Muscle of leg (tissue), 11 donors: ENCODE data around the gene PPIL6. TPM values are rescaled to one million over a fixed set of nuclear protein-coding genes. Genes with fewer than 3 reads are reported as not detected.

Experiments used
- DNase-seq: peaks from one replicate; pipeline ENCODE4 v3.0.0; 2013
- H3K27ac ChIP-seq: one replicate; pipeline ENCODE4 v1.5.1; 2013; ENCODE audit warnings: mild to moderate bottlenecking, low read length, control low read depth
- H3K27me3 ChIP-seq: one replicate; pipeline ENCODE4 v1.6.1; 2013; ENCODE audit warnings: low read length; ENCODE audit not compliant: control insufficient read depth, insufficient read depth
- H3K36me3 ChIP-seq: one replicate; pipeline ENCODE4 v1.6.1; 2013; ENCODE audit warnings: low read length; ENCODE audit not compliant: control insufficient read depth, insufficient read depth
- H3K4me1 ChIP-seq: one replicate; pipeline ENCODE4 v1.6.1; 2013; ENCODE audit warnings: low read length; ENCODE audit not compliant: control insufficient read depth, insufficient read depth
- H3K4me3 ChIP-seq: one replicate; pipeline ENCODE4 v1.5.1; 2013; ENCODE audit warnings: low read length, control low read depth
- H3K9me3 ChIP-seq: replicated peaks from 2 replicates; pipeline ENCODE4 v1.6.1; 2013; ENCODE audit warnings: low read depth, low read length; ENCODE audit not compliant: control insufficient read depth
- WGBS: methylation state at CpG from one replicate; pipeline ENCODE4 v1.1.5; 2013; ENCODE audit warnings: missing lambda C conversion rate; ENCODE audit not compliant: insufficient coverage; 5-methylcytosine and 5-hydroxymethylcytosine counted together
- polyA plus RNA-seq, 8 donors: library from polyadenylated mRNA; unstranded; fragments of 120-200 nt; gene quantifications; one replicate each; pipeline versions ENCODE4 v1.2.1 to v1.2.3, GENCODE V29; 2013; ENCODE audit warnings: inconsistent platforms in 1 of 8, low replicate concordance in 1 of 8; ENCODE audit not compliant: insufficient read length in 8 of 8, insufficient read depth in 1 of 8
- total RNA-seq: library from RNA; stranded (reverse); fragments of 120-200 nt; gene quantifications from one replicate; pipeline ENCODE4 v1.2.4, GENCODE V29; 2013

PPIL6 gene
- total and polyA plus RNA-seq, 9 donors = 4.9 to 7.4 (median 6.7) TPM

- Histone ChIP-seq H3K27me3 (no peaks in the 10 kb centered on the region), H3K36me3 (peaks cover 58% of the 10 kb centered on the region), H3K9me3 (no peaks in the 10 kb centered on the region), H3K27ac (no peak overlapping the region), H3K4me3 (no peak overlapping the region), H3K4me1 (peaks cover 29% of the 10 kb centered on the region)
- WGBS = 88% methylated on average over 16 of the region's 16 CpGs
- DNase-seq = no peak
These were observed 9.6 kb upstream of the PPIL6 start for GRCh38 chr6:109449795-109450673.

- Histone ChIP-seq H3K27me3 (no peaks in the 10 kb centered on the region), H3K27ac (no peak overlapping the region), H3K4me1 (peaks cover 21% of the 10 kb centered on the region), H3K36me3 (peaks cover 66% of the 10 kb centered on the region), H3K9me3 (no peaks in the 10 kb centered on the region), H3K4me3 (no peak overlapping the region)
- 77% methylated on average over 16 of the region's 19 CpGs for WGBS
- no peak for DNase-seq
These were observed 8.8 kb upstream of the PPIL6 start for GRCh38 chr6:109449064-109449794.

- Histone ChIP-seq H3K4me1 (peaks cover 15% of the 10 kb centered on the region), H3K9me3 (no peaks in the 10 kb centered on the region), H3K36me3 (peaks cover 73% of the 10 kb centered on the region), H3K27ac (no peak overlapping the region), H3K4me3 (no peak overlapping the region), H3K27me3 (no peaks in the 10 kb centered on the region)
- WGBS = 57% methylated on average over 4 of the region's 7 CpGs
- DNase-seq = no peak
These were observed 8.2 kb upstream of the PPIL6 start for GRCh38 chr6:109448615-109449014.

GRCh38 chr6:109447878-109448555 is 7.6 kb upstream of the PPIL6 start:
- 76% methylated on average over 3 of the region's 8 CpGs for WGBS
- H3K4me3 ChIP-seq = no peak overlapping the region
- no peak for DNase-seq
- no peak overlapping the region for H3K27ac ChIP-seq
- peaks cover 9% of the 10 kb centered on the region for H3K4me1 ChIP-seq
- no peaks in the 10 kb centered on the region for H3K27me3 ChIP-seq
- no peaks in the 10 kb centered on the region for H3K9me3 ChIP-seq
- peaks cover 74% of the 10 kb centered on the region for H3K36me3 ChIP-seq

GRCh38 chr6:109447087-109447486 is 6.7 kb upstream of the PPIL6 start:
- 82% methylated on average over 8 of the region's 10 CpGs for WGBS
- DNase-seq = no peak
- H3K36me3 ChIP-seq = peaks cover 77% of the 10 kb centered on the region
- H3K27ac ChIP-seq = no peak overlapping the region
- H3K4me3 ChIP-seq = no peak overlapping the region
- peaks cover 7% of the 10 kb centered on the region for H3K4me1 ChIP-seq
- H3K9me3 ChIP-seq = no peaks in the 10 kb centered on the region
- H3K27me3 ChIP-seq = no peaks in the 10 kb centered on the region

GRCh38 chr6:109446541-109446940 is 6.1 kb upstream of the PPIL6 start:
- peaks cover 13% of the 10 kb centered on the region for H3K4me1 ChIP-seq
- H3K27ac ChIP-seq = no peak overlapping the region
- 89% methylated on average over 6 of the region's 8 CpGs for WGBS
- DNase-seq = no peak
- H3K4me3 ChIP-seq = no peak overlapping the region
- no peaks in the 10 kb centered on the region for H3K9me3 ChIP-seq
- H3K36me3 ChIP-seq = peaks cover 75% of the 10 kb centered on the region
- no peaks in the 10 kb centered on the region for H3K27me3 ChIP-seq

GRCh38 chr6:109446072-109446471 is 5.6 kb upstream of the PPIL6 start:
- no peak for DNase-seq
- H3K36me3 ChIP-seq = peaks cover 71% of the 10 kb centered on the region
- WGBS = 88% methylated on average over 13 of the region's 15 CpGs

GRCh38 chr6:109445382-109445781 is 5.0 kb upstream of the PPIL6 start:
- no peak overlapping the region for H3K4me3 ChIP-seq
- peaks cover 69% of the 10 kb centered on the region for H3K36me3 ChIP-seq

More at GRCh38 chr6:109446072-109446471, 5.6 kb upstream of the PPIL6 start:
- Histone ChIP-seq H3K4me1 (peaks cover 17% of the 10 kb centered on the region), H3K27me3 (no peaks in the 10 kb centered on the region), H3K27ac (no peak overlapping the region), H3K4me3 (no peak overlapping the region), H3K9me3 (no peaks in the 10 kb centered on the region)

GRCh38 chr6:109443425-109443950 is 3.1 kb upstream of the PPIL6 start:
- H3K27me3 ChIP-seq = no peaks in the 10 kb centered on the region

More at GRCh38 chr6:109445382-109445781, 5.0 kb upstream of the PPIL6 start:
- H3K4me1 ChIP-seq = peaks cover 19% of the 10 kb centered on the region
- H3K27ac ChIP-seq = no peak overlapping the region
- no peaks in the 10 kb centered on the region for H3K9me3 ChIP-seq
- no peak for DNase-seq
- 60% methylated on average over 2 of the region's 9 CpGs for WGBS
- H3K27me3 ChIP-seq = no peaks in the 10 kb centered on the region

More at GRCh38 chr6:109443425-109443950, 3.1 kb upstream of the PPIL6 start:
- Histone ChIP-seq H3K4me3 (no peak overlapping the region), H3K27ac (no peak overlapping the region), H3K9me3 (no peaks in the 10 kb centered on the region), H3K4me1 (peaks cover 21% of the 10 kb centered on the region), H3K36me3 (peaks cover 56% of the 10 kb centered on the region)
- DNase-seq = no peak
- 91% methylated on average over 9 of the region's 10 CpGs for WGBS
